ENCODE data around the gene SORL1-AS1.
"Not testable (repeated sequence)": the region's sequence is repeated elsewhere in the genome, so short reads cannot be mapped to it uniquely, and the experiment has no call there.

SORL1-AS1 gene

GRCh38 chr11:121419836-121420235 is 32.9 kb downstream of the SORL1-AS1 start:
- no peak overlapping the region for H3K27ac ChIP-seq (ENCODE audit: low read depth, low read length)
- no peak overlapping the region for H3K4me3 ChIP-seq (ENCODE audit: low read length in 3 of 3)
- peaks cover 5 to 11% (median 7%) of the 10 kb centered on the region in 3 donors for H3K4me1 ChIP-seq (ENCODE audit: control insufficient read depth in 3 of 3, insufficient read depth in 3 of 3, low read length in 3 of 3)
- H3K36me3 ChIP-seq (ENCODE audit: control insufficient read depth in 3 of 3, insufficient read depth in 3 of 3, low read length in 3 of 3) = no peaks in the 10 kb centered on the region
- no peaks in the 10 kb centered on the region for H3K9me3 ChIP-seq (ENCODE audit: control insufficient read depth in 3 of 3, low read length in 3 of 3)
- H3K27me3 ChIP-seq (ENCODE audit: control insufficient read depth in 3 of 3, insufficient read depth in 3 of 3, low read length in 3 of 3) = peaks cover 0 to 2% (median 0%) of the 10 kb centered on the region in 3 donors
- no peak overlapping the region for H3K9ac ChIP-seq (ENCODE audit: low read depth in 1 of 3, low read length in 3 of 3)

- peak overlapping the region; percentile 50 for H3K27ac ChIP-seq (ENCODE audit: low read depth, low read length)
- H3K9me3 ChIP-seq (ENCODE audit: control insufficient read depth in 3 of 3, low read length in 3 of 3) = no peaks in the 10 kb centered on the region
- no peaks in the 10 kb centered on the region for H3K36me3 ChIP-seq (ENCODE audit: control insufficient read depth in 3 of 3, insufficient read depth in 3 of 3, low read length in 3 of 3)
- H3K4me3 ChIP-seq (ENCODE audit: low read length in 3 of 3) = no peak overlapping the region
- peaks cover 5 to 11% (median 7%) of the 10 kb centered on the region in 3 donors for H3K4me1 ChIP-seq (ENCODE audit: control insufficient read depth in 3 of 3, insufficient read depth in 3 of 3, low read length in 3 of 3)
- H3K27me3 ChIP-seq (ENCODE audit: control insufficient read depth in 3 of 3, insufficient read depth in 3 of 3, low read length in 3 of 3) = no peaks in the 10 kb centered on the region
- H3K9ac ChIP-seq (ENCODE audit: low read depth in 1 of 3, low read length in 3 of 3) = no peak overlapping the region
Measured at GRCh38 chr11:121418625-121419114, 34.1 kb downstream of the SORL1-AS1 start.

DNA sequence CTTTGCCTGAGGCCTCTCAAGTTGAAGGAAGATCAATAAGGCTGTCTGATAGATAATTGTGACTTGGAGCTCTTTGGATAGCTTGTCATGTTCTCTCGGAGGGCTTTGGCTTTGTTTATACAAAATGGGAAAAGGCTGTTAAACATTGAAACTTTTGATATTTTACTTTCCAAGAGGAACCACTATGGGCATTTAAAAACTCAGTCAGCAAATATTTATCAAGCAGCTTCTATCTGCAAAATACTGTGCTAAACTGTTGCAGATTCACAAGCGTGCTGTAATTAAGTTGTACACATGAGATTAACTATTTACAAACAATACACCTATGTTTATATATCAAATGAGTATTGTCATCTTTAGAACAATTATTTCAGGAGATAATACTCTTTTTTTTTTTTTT is 35.2 kb downstream of the SORL1-AS1 start:
- Histone ChIP-seq H3K9ac (ENCODE audit: low read depth in 1 of 3, low read length in 3 of 3) (no peak overlapping the region), H3K27ac (ENCODE audit: low read depth, low read length) (peak overlapping the region; percentile 50), H3K27me3 (ENCODE audit: control insufficient read depth in 3 of 3, insufficient read depth in 3 of 3, low read length in 3 of 3) (no peaks in the 10 kb centered on the region), H3K36me3 (ENCODE audit: control insufficient read depth in 3 of 3, insufficient read depth in 3 of 3, low read length in 3 of 3) (no peaks in the 10 kb centered on the region), H3K9me3 (ENCODE audit: control insufficient read depth in 3 of 3, low read length in 3 of 3) (no peaks in the 10 kb centered on the region), H3K4me1 (ENCODE audit: control insufficient read depth in 3 of 3, insufficient read depth in 3 of 3, low read length in 3 of 3) (peaks cover 5 to 11% (median 7%) of the 10 kb centered on the region in 3 donors), H3K4me3 (ENCODE audit: low read length in 3 of 3) (no peak overlapping the region)

GRCh38 chr11:121417055-121417551 is 35.7 kb downstream of the SORL1-AS1 start:
- H3K4me3 ChIP-seq (ENCODE audit: low read length in 3 of 3) = no peak overlapping the region
- peak overlapping the region; percentile 50 for H3K27ac ChIP-seq (ENCODE audit: low read depth, low read length)
- no peak overlapping the region for H3K9ac ChIP-seq (ENCODE audit: low read depth in 1 of 3, low read length in 3 of 3)
- H3K9me3 ChIP-seq (ENCODE audit: control insufficient read depth in 3 of 3, low read length in 3 of 3) = no peaks in the 10 kb centered on the region
- peaks cover 5 to 11% (median 7%) of the 10 kb centered on the region in 3 donors for H3K4me1 ChIP-seq (ENCODE audit: control insufficient read depth in 3 of 3, insufficient read depth in 3 of 3, low read length in 3 of 3)
- no peaks in the 10 kb centered on the region for H3K27me3 ChIP-seq (ENCODE audit: control insufficient read depth in 3 of 3, insufficient read depth in 3 of 3, low read length in 3 of 3)
- H3K36me3 ChIP-seq (ENCODE audit: control insufficient read depth in 3 of 3, insufficient read depth in 3 of 3, low read length in 3 of 3) = no peaks in the 10 kb centered on the region

DNA sequence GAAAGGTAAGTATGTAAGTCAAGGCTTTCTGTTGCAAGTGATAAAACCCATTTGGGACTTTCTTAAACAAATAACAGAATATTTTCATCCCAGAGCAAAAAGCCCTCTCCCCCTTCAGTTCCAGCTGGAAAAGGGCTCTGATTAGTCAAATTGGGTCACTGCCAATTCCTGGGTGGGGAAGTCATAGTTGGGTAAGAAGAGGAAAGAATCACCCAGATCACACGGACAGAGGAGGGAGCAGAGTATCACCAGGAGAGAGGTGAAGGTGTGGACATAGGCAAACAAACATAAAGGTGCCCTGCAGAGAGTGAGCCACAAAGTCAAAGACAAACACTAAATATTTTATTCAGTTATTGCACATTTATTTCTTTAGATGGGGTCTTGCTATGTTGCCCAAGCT is 36.9 kb downstream of the SORL1-AS1 start:
- H3K27ac ChIP-seq (ENCODE audit: low read depth, low read length) = no peak overlapping the region
- no peaks in the 10 kb centered on the region for H3K36me3 ChIP-seq (ENCODE audit: control insufficient read depth in 3 of 3, insufficient read depth in 3 of 3, low read length in 3 of 3)
- no peaks in the 10 kb centered on the region for H3K9me3 ChIP-seq (ENCODE audit: control insufficient read depth in 3 of 3, low read length in 3 of 3)
- H3K4me1 ChIP-seq (ENCODE audit: control insufficient read depth in 3 of 3, insufficient read depth in 3 of 3, low read length in 3 of 3) = peaks cover 5 to 11% (median 7%) of the 10 kb centered on the region in 3 donors
- H3K9ac ChIP-seq (ENCODE audit: low read depth in 1 of 3, low read length in 3 of 3) = no peak overlapping the region
- no peak overlapping the region for H3K4me3 ChIP-seq (ENCODE audit: low read length in 3 of 3)
- no peaks in the 10 kb centered on the region for H3K27me3 ChIP-seq (ENCODE audit: control insufficient read depth in 3 of 3, insufficient read depth in 3 of 3, low read length in 3 of 3)

DNA sequence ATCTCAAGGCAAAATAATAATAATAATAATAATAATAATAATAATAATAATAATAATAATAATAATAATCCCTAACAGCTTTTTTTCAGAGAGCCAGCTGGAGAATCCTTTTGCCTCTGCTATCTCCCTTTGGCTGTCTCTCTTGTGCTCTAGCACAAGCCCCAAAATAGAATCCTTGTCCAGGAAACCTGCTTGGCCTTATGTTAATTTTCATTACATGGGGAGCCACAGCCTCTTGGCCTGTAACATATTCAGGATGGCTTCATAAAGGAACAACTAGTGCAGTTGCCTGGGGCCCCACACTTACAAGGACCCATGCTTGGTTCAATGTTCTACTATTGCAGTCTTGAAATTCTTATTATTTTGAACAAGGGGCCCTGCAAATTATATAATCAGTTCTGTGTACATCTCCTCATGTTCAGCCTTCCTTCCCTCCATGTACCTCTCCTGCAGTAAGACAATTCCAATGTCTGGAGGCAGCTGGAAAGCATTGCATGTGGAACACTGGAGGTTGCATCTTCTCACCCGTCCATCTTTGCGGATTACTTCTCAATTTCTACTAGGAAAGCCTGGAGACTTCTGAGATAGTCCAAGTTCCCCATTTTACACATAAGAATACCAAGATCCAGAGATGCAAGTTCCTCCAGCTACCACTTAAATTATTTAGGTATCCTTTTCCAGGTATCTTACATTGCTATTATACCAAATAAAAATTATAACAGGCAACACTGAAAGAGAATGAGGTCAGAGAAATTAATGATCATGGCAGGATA is 38.4 kb downstream of the SORL1-AS1 start:
- Histone ChIP-seq H3K27ac (ENCODE audit: low read depth, low read length) (no peak overlapping the region), H3K4me1 (ENCODE audit: control insufficient read depth in 3 of 3, insufficient read depth in 3 of 3, low read length in 3 of 3) (peaks cover 5 to 11% (median 7%) of the 10 kb centered on the region in 3 donors), H3K9me3 (ENCODE audit: control insufficient read depth in 3 of 3, low read length in 3 of 3) (no peaks in the 10 kb centered on the region), H3K4me3 (ENCODE audit: low read length in 3 of 3) (no peak overlapping the region), H3K9ac (ENCODE audit: low read depth in 1 of 3, low read length in 3 of 3) (no peak overlapping the region), H3K36me3 (ENCODE audit: control insufficient read depth in 3 of 3, insufficient read depth in 3 of 3, low read length in 3 of 3) (no peaks in the 10 kb centered on the region), H3K27me3 (ENCODE audit: control insufficient read depth in 3 of 3, insufficient read depth in 3 of 3, low read length in 3 of 3) (no peaks in the 10 kb centered on the region)

- Histone ChIP-seq H3K4me1 (ENCODE audit: control insufficient read depth in 3 of 3, insufficient read depth in 3 of 3, low read length in 3 of 3) (peaks cover 5 to 7% (median 7%) of the 10 kb centered on the region in 3 donors), H3K9me3 (ENCODE audit: control insufficient read depth in 3 of 3, low read length in 3 of 3) (no peaks in the 10 kb centered on the region), H3K27me3 (ENCODE audit: control insufficient read depth in 3 of 3, insufficient read depth in 3 of 3, low read length in 3 of 3) (no peaks in the 10 kb centered on the region), H3K36me3 (ENCODE audit: control insufficient read depth in 3 of 3, insufficient read depth in 3 of 3, low read length in 3 of 3) (no peaks in the 10 kb centered on the region), H3K9ac (ENCODE audit: low read depth in 1 of 3, low read length in 3 of 3) (no peak overlapping the region), H3K27ac (ENCODE audit: low read depth, low read length) (no peak overlapping the region), H3K4me3 (ENCODE audit: low read length in 3 of 3) (no peak overlapping the region)
Measured at GRCh38 chr11:121412711-121413415, 39.9 kb downstream of the SORL1-AS1 start.

DNA sequence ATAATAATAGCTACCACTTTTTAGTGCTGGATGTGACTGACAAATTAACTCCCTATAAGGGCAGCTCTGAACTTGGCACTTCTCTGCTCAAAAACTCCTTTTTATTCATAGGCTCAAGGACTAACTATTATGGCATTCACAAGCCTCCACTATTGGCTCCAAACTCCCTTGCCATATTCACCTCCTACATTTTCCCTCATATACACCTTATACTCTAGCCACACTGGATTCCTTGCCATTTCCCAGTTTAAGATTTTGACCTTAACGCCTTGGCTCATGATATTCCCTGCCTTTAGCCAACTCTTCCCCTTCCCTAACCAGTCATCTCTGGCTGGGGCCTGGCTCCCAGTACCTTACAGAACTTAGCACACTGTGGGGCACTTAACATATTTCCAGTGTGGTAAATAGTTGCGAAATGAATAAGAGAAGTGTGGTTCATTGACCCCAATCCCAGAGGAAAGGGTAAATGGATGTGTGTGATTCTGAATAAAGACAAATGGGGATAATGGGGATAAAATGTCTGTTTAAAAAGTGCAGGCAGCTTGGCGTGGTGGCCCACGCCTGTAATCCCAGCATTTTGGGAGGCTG is 40.7 kb downstream of the SORL1-AS1 start:
- Histone ChIP-seq H3K27me3 (ENCODE audit: control insufficient read depth in 3 of 3, insufficient read depth in 3 of 3, low read length in 3 of 3) (no peaks in the 10 kb centered on the region), H3K36me3 (ENCODE audit: control insufficient read depth in 3 of 3, insufficient read depth in 3 of 3, low read length in 3 of 3) (no peaks in the 10 kb centered on the region), H3K9me3 (ENCODE audit: control insufficient read depth in 3 of 3, low read length in 3 of 3) (no peaks in the 10 kb centered on the region), H3K4me1 (ENCODE audit: control insufficient read depth in 3 of 3, insufficient read depth in 3 of 3, low read length in 3 of 3) (peaks cover 3% of the 10 kb centered on the region in 3 donors), H3K4me3 (ENCODE audit: low read length in 3 of 3) (no peak overlapping the region), H3K9ac (ENCODE audit: low read depth in 1 of 3, low read length in 3 of 3) (no peak overlapping the region), H3K27ac (ENCODE audit: low read depth, low read length) (no peak overlapping the region)

DNA sequence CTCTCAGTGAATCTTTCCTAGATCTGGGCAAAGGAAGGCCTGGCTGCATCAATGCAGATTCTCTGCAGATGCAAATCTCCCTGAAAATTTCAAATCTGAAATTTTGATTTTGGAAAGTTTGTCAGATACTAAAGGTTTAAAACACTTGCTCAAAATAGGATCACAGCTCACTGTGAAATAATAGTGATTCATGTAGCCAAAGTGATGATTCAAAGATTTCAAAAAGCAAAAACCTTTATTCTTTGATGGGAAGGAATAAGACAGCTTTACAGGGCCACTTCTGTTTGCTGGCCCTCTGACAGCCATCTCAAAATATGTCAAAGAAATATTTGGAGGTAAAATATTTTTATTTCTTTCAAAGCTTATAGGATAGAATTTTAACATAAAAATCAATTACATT is 41.4 kb downstream of the SORL1-AS1 start:
- H3K27ac ChIP-seq (ENCODE audit: low read depth, low read length); H3K27me3 ChIP-seq (ENCODE audit: control insufficient read depth in 3 of 3, insufficient read depth in 3 of 3, low read length in 3 of 3); H3K9ac ChIP-seq (ENCODE audit: low read depth in 1 of 3, low read length in 3 of 3); H3K36me3 ChIP-seq (ENCODE audit: control insufficient read depth in 3 of 3, insufficient read depth in 3 of 3, low read length in 3 of 3); H3K4me3 ChIP-seq (ENCODE audit: low read length in 3 of 3); H3K4me1 ChIP-seq (ENCODE audit: control insufficient read depth in 3 of 3, insufficient read depth in 3 of 3, low read length in 3 of 3); H3K9me3 ChIP-seq (ENCODE audit: control insufficient read depth in 3 of 3, low read length in 3 of 3): not testable (repeated sequence)

DNA sequence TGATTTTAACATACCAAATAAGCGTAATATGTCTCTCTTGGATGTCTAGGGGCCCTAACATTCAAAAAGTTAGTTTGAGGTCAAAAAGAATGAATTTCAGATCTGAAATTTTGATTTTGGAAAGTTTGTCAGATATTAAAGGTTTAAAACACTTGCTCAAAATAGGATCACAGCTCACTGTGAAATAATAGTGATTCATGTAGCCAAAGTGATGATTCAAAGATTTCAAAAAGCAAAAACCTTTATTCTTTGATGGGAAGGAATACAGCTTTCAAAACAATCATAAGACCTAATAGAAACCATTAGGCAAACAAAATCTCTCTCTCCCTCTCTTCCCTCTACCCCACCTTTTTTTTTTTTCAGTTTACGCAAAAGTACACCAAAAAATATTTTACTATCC is 42.7 kb downstream of the SORL1-AS1 start:
- H3K27me3 ChIP-seq (ENCODE audit: control insufficient read depth in 3 of 3, insufficient read depth in 3 of 3, low read length in 3 of 3); H3K4me3 ChIP-seq (ENCODE audit: low read length in 3 of 3); H3K27ac ChIP-seq (ENCODE audit: low read depth, low read length); H3K4me1 ChIP-seq (ENCODE audit: control insufficient read depth in 3 of 3, insufficient read depth in 3 of 3, low read length in 3 of 3); H3K36me3 ChIP-seq (ENCODE audit: control insufficient read depth in 3 of 3, insufficient read depth in 3 of 3, low read length in 3 of 3); H3K9me3 ChIP-seq (ENCODE audit: control insufficient read depth in 3 of 3, low read length in 3 of 3); H3K9ac ChIP-seq (ENCODE audit: low read depth in 1 of 3, low read length in 3 of 3): not testable (repeated sequence)
